ENCODE measurements around the gene XAB2. TPM values are rescaled to one million over a fixed set of nuclear protein-coding genes. Genes with fewer than 3 reads are reported as not detected.

XAB2 gene
- total RNA-seq, 1 donor from 2014 or later = 32.8 TPM

GRCh38 chr19:7642295-7643030 lies 13.1 kb upstream of the XAB2 start:
- H3K4me3 Mint-ChIP-seq (ENCODE audit: unreplicated experiment) = no peak overlapping the region
- H3K36me3 Mint-ChIP-seq (ENCODE audit: unreplicated experiment) = no peaks in the 10 kb centered on the region
- peaks cover 12% of the 10 kb centered on the region for H3K9me3 Mint-ChIP-seq (ENCODE audit: unreplicated experiment)
- DNase-seq = no peak
- H3K27ac Mint-ChIP-seq (ENCODE audit: unreplicated experiment) = no peak overlapping the region
- H3K4me1 Mint-ChIP-seq (ENCODE audit: low read depth, unreplicated experiment) = peaks cover 14% of the 10 kb centered on the region
- TF ChIP-seq CTCF (IDR thresholded peaks at IDR 0.05; ENCODE audit: partially characterized antibody, unreplicated experiment) = no peak
- peaks cover 13% of the 10 kb centered on the region for H3K27me3 Mint-ChIP-seq (ENCODE audit: unreplicated experiment)

GRCh38 chr19:7641290-7642276 lies 12.2 kb upstream of the XAB2 start:
- peak; percentile 15 for TF ChIP-seq CTCF (IDR thresholded peaks at IDR 0.05; ENCODE audit: partially characterized antibody, unreplicated experiment)
- no peaks in the 10 kb centered on the region for H3K36me3 Mint-ChIP-seq (ENCODE audit: unreplicated experiment)
- no peak for DNase-seq

DNA sequence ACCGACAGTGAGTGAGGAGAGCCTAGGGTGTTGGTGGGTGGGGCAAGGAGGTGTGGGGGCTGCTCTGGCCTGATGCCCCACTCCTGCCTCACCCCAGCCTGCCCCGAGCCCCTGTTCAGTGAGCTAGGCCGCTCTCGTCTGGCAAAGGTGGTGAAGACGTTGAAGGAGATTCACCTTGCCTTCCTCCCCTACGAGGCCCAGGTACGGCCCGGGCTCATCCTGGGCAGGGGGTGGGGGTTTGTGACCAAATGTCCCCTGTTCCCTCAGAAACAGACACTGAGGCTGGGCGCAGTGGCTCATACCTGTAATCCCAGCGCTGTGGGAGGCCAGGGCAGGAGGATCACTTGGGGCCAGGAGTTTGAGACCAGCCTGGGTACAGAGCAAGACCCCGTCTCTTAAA lies 11.5 kb upstream of the XAB2 start:
- TF ChIP-seq CTCF (IDR thresholded peaks at IDR 0.05; ENCODE audit: partially characterized antibody, unreplicated experiment) = no peak
- Mint-ChIP-seq H3K4me3 (ENCODE audit: unreplicated experiment) (no peak overlapping the region), H3K4me1 (ENCODE audit: low read depth, unreplicated experiment) (peaks cover 16% of the 10 kb centered on the region), H3K27ac (ENCODE audit: unreplicated experiment) (no peak overlapping the region), H3K36me3 (ENCODE audit: unreplicated experiment) (no peaks in the 10 kb centered on the region), H3K27me3 (ENCODE audit: unreplicated experiment) (peaks cover 16% of the 10 kb centered on the region), H3K9me3 (ENCODE audit: unreplicated experiment) (peaks cover 12% of the 10 kb centered on the region)
- no peak for DNase-seq

More at GRCh38 chr19:7641290-7642276, 12.2 kb upstream of the XAB2 start:
- H3K9me3 Mint-ChIP-seq (ENCODE audit: unreplicated experiment) = peaks cover 12% of the 10 kb centered on the region
- peaks cover 16% of the 10 kb centered on the region for H3K27me3 Mint-ChIP-seq (ENCODE audit: unreplicated experiment)
- peaks cover 14% of the 10 kb centered on the region for H3K4me1 Mint-ChIP-seq (ENCODE audit: low read depth, unreplicated experiment)
- H3K4me3 Mint-ChIP-seq (ENCODE audit: unreplicated experiment) = no peak overlapping the region
- H3K27ac Mint-ChIP-seq (ENCODE audit: unreplicated experiment) = no peak overlapping the region

DNA sequence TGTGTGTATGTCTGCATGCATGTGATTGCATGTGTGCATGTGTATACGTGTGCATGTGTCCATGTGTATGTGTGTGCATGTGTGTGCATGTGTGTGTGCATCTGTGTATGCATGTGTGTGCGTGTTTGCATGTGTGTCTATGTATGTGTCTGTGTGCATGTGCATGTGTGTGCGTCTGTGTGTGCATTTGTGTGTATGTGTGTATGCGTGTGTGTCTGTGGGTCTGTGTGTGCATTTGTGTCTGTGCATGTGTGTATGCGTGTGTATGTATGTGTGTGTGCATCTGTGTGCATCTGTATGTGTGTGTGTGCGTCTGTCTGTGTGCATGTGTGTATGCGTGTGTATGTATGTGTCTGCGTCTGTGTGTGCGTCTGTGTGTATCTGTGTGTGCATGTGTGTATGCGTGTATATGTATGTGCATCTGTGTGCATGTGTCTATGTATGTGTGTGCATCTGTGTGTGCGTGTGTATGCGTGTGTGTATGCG lies 10.6 kb upstream of the XAB2 start:
- DNase-seq = no peak
- H3K9me3 Mint-ChIP-seq (ENCODE audit: unreplicated experiment) = peaks cover 12% of the 10 kb centered on the region
- peak overlapping the region; percentile 40 for H3K4me3 Mint-ChIP-seq (ENCODE audit: unreplicated experiment)

More for the DNA sequence above, 10.6 kb upstream of the XAB2 start:
- Mint-ChIP-seq H3K36me3 (ENCODE audit: unreplicated experiment) (no peaks in the 10 kb centered on the region), H3K27ac (ENCODE audit: unreplicated experiment) (peak overlapping the region; percentile 26), H3K27me3 (ENCODE audit: unreplicated experiment) (peaks cover 14% of the 10 kb centered on the region), H3K4me1 (ENCODE audit: low read depth, unreplicated experiment) (peaks cover 15% of the 10 kb centered on the region)
- TF ChIP-seq CTCF (IDR thresholded peaks at IDR 0.05; ENCODE audit: partially characterized antibody, unreplicated experiment) = no peak
